ENCODE measurements around the gene GATB.

- TF ChIP-seq POLR2AphosphoS5 (IDR thresholded peaks at IDR 0.05; ENCODE audit: low read depth) (no peak), CTCF (conservative IDR thresholded peaks at IDR 0.05; ENCODE audit: low read depth in 2 of 2) (no peak), EZH2 (IDR thresholded peaks at IDR 0.05; ENCODE audit: low read depth, unreplicated experiment) (no peak), REST (IDR thresholded peaks at IDR 0.05; ENCODE audit: unreplicated experiment) (no peak), EZH2phosphoT487 (IDR thresholded peaks at IDR 0.05; ENCODE audit: unreplicated experiment) (no peak), ZNF114 (CRISPR knock-in tag; IDR thresholded peaks at IDR 0.05) (no peak)
These were observed 44.9 kb downstream of the GATB start for GRCh38 chr4:151715881-151716280.
